ENCODE results near the gene NEIL3. TPM values are rescaled to one million over a fixed set of nuclear protein-coding genes. Genes with fewer than 3 reads are reported as not detected.

The NEIL3 gene
- total RNA-seq, 4 donors from 2014 or later: 0.57 TPM; not detected in 3

- Histone ChIP-seq H3K27ac (no peak overlapping the region), H3K9me3 (no peaks in the 10 kb centered on the region), H3K4me1 (no peaks in the 10 kb centered on the region), H3K36me3 (no peaks in the 10 kb centered on the region), H3K27me3 (no peaks in the 10 kb centered on the region), H3K4me3 (no peak overlapping the region)
- TF ChIP-seq POLR2A (IDR thresholded peaks at IDR 0.05) (no peak), EP300 (IDR thresholded peaks at IDR 0.05) (no peak), POLR2AphosphoS5 (IDR thresholded peaks at IDR 0.05) (no peak), CTCF (IDR thresholded peaks at IDR 0.05) (no peak)
- ATAC-seq: no peak
- WGBS, 2 donors (ENCODE audit: low coverage in 1 of 2): 63 to 100% methylated on average over 2 to 3 of the region's 3 CpGs
These were observed 12.0 kb downstream of the NEIL3 start for GRCh38 chr4:177321647-177322046.

GRCh38 chr4:177322266-177322665 is 12.6 kb downstream of the NEIL3 start:
- Histone ChIP-seq H3K4me3 (no peak overlapping the region), H3K27ac (no peak overlapping the region), H3K9me3 (no peaks in the 10 kb centered on the region), H3K27me3 (no peaks in the 10 kb centered on the region), H3K36me3 (no peaks in the 10 kb centered on the region), H3K4me1 (no peaks in the 10 kb centered on the region)
- WGBS, 2 donors (ENCODE audit: low coverage in 1 of 2): 54 to 66% methylated on average over 7 of the region's 7 CpGs
- TF ChIP-seq EP300 (IDR thresholded peaks at IDR 0.05) (no peak), POLR2AphosphoS5 (IDR thresholded peaks at IDR 0.05) (no peak), POLR2A (IDR thresholded peaks at IDR 0.05) (no peak), CTCF (IDR thresholded peaks at IDR 0.05) (no peak)
- ATAC-seq: no peak

- no peaks in the 10 kb centered on the region for H3K9me3 ChIP-seq
- H3K4me1 ChIP-seq: no peaks in the 10 kb centered on the region
- ATAC-seq: no peak
- no peak overlapping the region for H3K4me3 ChIP-seq
- TF ChIP-seq CTCF (IDR thresholded peaks at IDR 0.05): no peak
- TF ChIP-seq EP300 (IDR thresholded peaks at IDR 0.05): no peak
- TF ChIP-seq POLR2AphosphoS5 (IDR thresholded peaks at IDR 0.05): no peak
- TF ChIP-seq POLR2A (IDR thresholded peaks at IDR 0.05): no peak
- no peaks in the 10 kb centered on the region for H3K36me3 ChIP-seq
- no peaks in the 10 kb centered on the region for H3K27me3 ChIP-seq
- 59 to 74% methylated on average over 3 of the region's 3 CpGs for WGBS, 2 donors (ENCODE audit: low coverage in 1 of 2)
- H3K27ac ChIP-seq: no peak overlapping the region
These were observed 13.2 kb downstream of the NEIL3 start for GRCh38 chr4:177322881-177323280.

GRCh38 chr4:177323416-177323815 is 13.7 kb downstream of the NEIL3 start:
- WGBS, 2 donors (ENCODE audit: low coverage in 1 of 2): 67 to 89% methylated on average over 1 of the region's 1 CpG
- H3K4me1 ChIP-seq: no peaks in the 10 kb centered on the region
- no peak for TF ChIP-seq POLR2A (IDR thresholded peaks at IDR 0.05)
- no peak for TF ChIP-seq POLR2AphosphoS5 (IDR thresholded peaks at IDR 0.05)
- no peak for TF ChIP-seq EP300 (IDR thresholded peaks at IDR 0.05)
- TF ChIP-seq CTCF (IDR thresholded peaks at IDR 0.05): no peak
- no peaks in the 10 kb centered on the region for H3K36me3 ChIP-seq
- H3K9me3 ChIP-seq: no peaks in the 10 kb centered on the region
- H3K27ac ChIP-seq: no peak overlapping the region
- no peaks in the 10 kb centered on the region for H3K27me3 ChIP-seq
- ATAC-seq: no peak
- H3K4me3 ChIP-seq: no peak overlapping the region

GRCh38 chr4:177332119-177332518 is 22.4 kb downstream of the NEIL3 start:
- TF ChIP-seq POLR2A (IDR thresholded peaks at IDR 0.05) (no peak), CTCF (IDR thresholded peaks at IDR 0.05) (no peak), POLR2AphosphoS5 (IDR thresholded peaks at IDR 0.05) (no peak), EP300 (IDR thresholded peaks at IDR 0.05) (no peak)
- H3K4me3 ChIP-seq: no peak overlapping the region
- H3K9me3 ChIP-seq: peaks cover 0 to 15% (median 0%) of the 10 kb centered on the region in 3 donors
- H3K4me1 ChIP-seq: no peaks in the 10 kb centered on the region
- H3K36me3 ChIP-seq: no peaks in the 10 kb centered on the region
- WGBS, 2 donors (ENCODE audit: low coverage in 1 of 2): 78 to 94% methylated on average over 3 to 4 of the region's 4 CpGs
- H3K27ac ChIP-seq: no peak overlapping the region
- no peak for ATAC-seq
- H3K27me3 ChIP-seq: no peaks in the 10 kb centered on the region

Measured in gastroesophageal sphincter (tissue), 4 donors.